ENCODE measurements around the gene SLCO2A1. TPM values are rescaled to one million over a fixed set of nuclear protein-coding genes. Genes with fewer than 3 reads are reported as not detected.

Gene SLCO2A1
- total and polyA plus RNA-seq, 2 experiments from 2014 or later, result 0.31 to 1.0 TPM

- Histone ChIP-seq H3K4me2 (no peak overlapping the region), H4K20me1 (replicated peaks; ENCODE audit: insufficient read depth) (no peaks in the 10 kb centered on the region), H3K9me2 (ENCODE audit: insufficient read depth) (no peaks in the 10 kb centered on the region), H3K27me3 (ENCODE audit: insufficient read depth) (no peaks in the 10 kb centered on the region), H3F3A (replicated peaks; ENCODE audit: low read depth) (no peaks in the 10 kb centered on the region), H3K27ac (ENCODE audit: low read depth) (no peak overlapping the region), H3K36me3 (ENCODE audit: insufficient read depth) (no peaks in the 10 kb centered on the region), H2AFZ (no peak overlapping the region), H3K4me1 (ENCODE audit: insufficient read depth) (no peaks in the 10 kb centered on the region; the same call in 1 of the 2 replicates), H3K79me2 (replicated peaks; ENCODE audit: insufficient read depth) (no peaks in the 10 kb centered on the region), H3K4me3 (no peak overlapping the region)
- Mint-ChIP-seq H3K27ac (no peak overlapping the region), H3K9me3 (no peaks in the 10 kb centered on the region; the same call in 2 of the 3 replicates), H3K27me3 (ENCODE audit: insufficient read depth, low read depth, poor library complexity) (peaks cover 4% of the 10 kb centered on the region), H3K4me3 (no peak overlapping the region), H3K4me1 (peaks cover 11% of the 10 kb centered on the region), H3K36me3 (ENCODE audit: low read depth) (no peaks in the 10 kb centered on the region; the same call in 2 of the 3 replicates)
- TF ChIP-seq ETS1 (IDR thresholded peaks at IDR 0.05) (no peak), NANOG (IDR thresholded peaks at IDR 0.05; ENCODE audit: borderline replicate concordance) (no peak), STAT1 (IDR thresholded peaks at IDR 0.05; ENCODE audit: unreplicated experiment) (no peak), EZH2phosphoT487 (IDR thresholded peaks at IDR 0.05; ENCODE audit: unreplicated experiment) (no peak), JUNB (IDR thresholded peaks at IDR 0.05; ENCODE audit: unreplicated experiment) (no peak), ZNF331 (CRISPR knock-in tag; IDR thresholded peaks at IDR 0.05; ENCODE audit: low read depth) (no peak), POLR2AphosphoS5 (IDR thresholded peaks at IDR 0.05; ENCODE audit: low read depth) (no peak), EZH2 (IDR thresholded peaks at IDR 0.05; ENCODE audit: low read depth, unreplicated experiment) (no peak), ZNF462 (CRISPR knock-in tag; IDR thresholded peaks at IDR 0.05) (no peak), CREB1 (CRISPR knock-in tag; IDR thresholded peaks at IDR 0.05; ENCODE audit: low read depth) (no peak), ZNF114 (CRISPR knock-in tag; IDR thresholded peaks at IDR 0.05) (no peak), REST (IDR thresholded peaks at IDR 0.05; ENCODE audit: unreplicated experiment) (no peak), CTCF (conservative IDR thresholded peaks at IDR 0.05; ENCODE audit: low read depth in 2 of 2) (no peak)
- DNase-seq (ENCODE audit: low spot score) (no peak), ATAC-seq (no peak)
These were observed 25.9 kb upstream of the SLCO2A1 start for GRCh38 chr3:134055661-134056060.

Measured in GM23338 (cell line).